GM21825 (cell line): Measurements from ENCODE around the gene TBL3.
A peak's percentile ranks its signal among the peaks of the same experiment; 100 is the strongest.

Experiments used
- ATAC-seq: cut with Tn5 transposase; IDR thresholded peaks from one replicate; pipeline ENCODE4 v1.9.1; 2021; ENCODE audit warnings: mild to moderate bottlenecking, moderate library complexity; ENCODE audit not compliant: unreplicated experiment

Gene TBL3

GRCh38 chr16:2013527-2013926, 41.7 kb downstream of the TBL3 start:
- ATAC-seq = no peak

DNA sequence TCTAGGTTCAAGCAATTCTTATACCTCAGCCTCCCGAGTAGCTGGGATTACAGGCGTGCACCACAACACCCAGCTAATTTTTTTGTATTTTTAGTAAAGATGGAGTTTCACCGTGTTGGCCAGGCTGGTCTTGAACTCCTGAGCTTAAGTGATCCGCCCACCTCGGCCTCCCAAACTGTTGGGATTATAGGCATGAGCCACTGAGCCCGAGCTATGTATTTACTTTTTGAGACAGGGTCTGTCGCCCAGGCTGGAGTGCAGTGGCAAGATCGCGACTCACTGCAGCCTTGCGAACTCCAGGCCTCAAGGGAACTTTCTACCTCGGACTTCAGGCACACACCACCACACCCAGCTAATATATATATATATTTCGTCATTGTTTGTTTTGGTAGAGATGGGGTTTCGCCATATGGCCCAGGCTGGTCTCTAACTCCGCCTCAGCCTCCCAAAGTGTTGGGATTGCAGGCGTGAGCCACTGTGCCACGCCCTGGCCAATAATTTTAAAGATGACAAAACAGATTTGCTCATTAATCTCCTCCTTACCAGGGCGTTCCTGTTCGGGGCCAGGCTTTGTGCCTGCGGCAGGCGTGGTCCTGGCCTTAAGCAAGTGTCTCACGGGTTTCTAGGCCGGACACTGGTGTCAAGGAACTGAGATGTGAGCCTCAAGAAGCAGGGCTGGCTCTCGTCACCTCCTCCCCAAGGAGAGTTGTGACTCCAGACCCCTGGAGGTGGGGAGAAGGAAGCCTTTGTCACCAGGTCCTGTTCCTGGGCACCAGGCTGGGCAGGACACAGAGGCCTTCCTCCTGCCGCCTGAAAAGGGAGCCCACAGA, 43.5 kb downstream of the TBL3 start:
- no peak for ATAC-seq

- ATAC-seq = no peak
Measured at GRCh38 chr16:2015947-2016208, 44.0 kb downstream of the TBL3 start.

GRCh38 chr16:2016407-2016922, 44.6 kb downstream of the TBL3 start:
- no peak for ATAC-seq

DNA sequence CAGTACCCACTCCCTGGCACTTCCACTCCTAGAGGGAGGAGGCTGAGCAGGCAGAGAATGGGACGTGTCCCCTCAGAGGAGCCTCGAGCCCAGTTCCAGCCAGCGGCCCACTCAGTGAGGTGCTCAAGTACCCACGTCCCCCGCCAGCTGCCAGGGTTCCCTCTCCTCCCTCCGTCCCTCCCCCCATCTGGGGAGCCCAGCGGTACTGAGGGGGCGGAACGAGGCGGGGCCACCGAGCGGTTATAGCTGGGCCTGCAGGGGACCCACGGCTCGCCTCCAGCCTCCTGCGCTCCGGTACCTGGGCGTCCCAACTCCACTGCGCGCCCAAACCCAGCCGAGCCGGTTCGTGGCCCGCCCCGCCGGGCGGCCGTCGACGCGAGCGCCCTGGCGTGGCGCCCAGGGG, 47.7 kb downstream of the TBL3 start, which contains the start of gene NPW:
Gene NPW, plus strand, starts transcription at position 268 of the 403 bp plus-strand sequence.
- ATAC-seq = no peak

- ATAC-seq = no peak
Measured at GRCh38 chr16:2019921-2020831, 48.3 kb downstream of the TBL3 start.

DNA sequence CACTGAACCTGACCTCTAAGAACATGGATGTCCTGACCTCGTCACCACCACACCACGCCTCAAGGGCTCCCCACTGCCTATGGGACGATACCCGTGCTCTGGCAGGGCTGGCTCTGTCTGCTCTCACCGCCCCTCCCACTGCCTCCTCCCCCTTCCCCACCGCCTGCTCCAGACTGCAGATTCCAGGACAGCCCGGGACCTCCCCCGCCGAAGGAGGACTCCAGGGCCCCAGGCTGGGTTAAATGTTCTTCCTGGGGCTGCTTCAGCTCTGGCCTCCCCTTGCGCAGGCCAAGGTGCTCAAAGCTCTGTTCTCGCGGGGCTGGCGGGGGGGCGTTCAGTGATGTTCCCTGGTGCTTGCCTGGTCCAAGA, 50.9 kb downstream of the TBL3 start:
- no peak for ATAC-seq

GRCh38 chr16:2023092-2024031, 51.5 kb downstream of the TBL3 start:
- peak; percentile 76 for ATAC-seq

DNA sequence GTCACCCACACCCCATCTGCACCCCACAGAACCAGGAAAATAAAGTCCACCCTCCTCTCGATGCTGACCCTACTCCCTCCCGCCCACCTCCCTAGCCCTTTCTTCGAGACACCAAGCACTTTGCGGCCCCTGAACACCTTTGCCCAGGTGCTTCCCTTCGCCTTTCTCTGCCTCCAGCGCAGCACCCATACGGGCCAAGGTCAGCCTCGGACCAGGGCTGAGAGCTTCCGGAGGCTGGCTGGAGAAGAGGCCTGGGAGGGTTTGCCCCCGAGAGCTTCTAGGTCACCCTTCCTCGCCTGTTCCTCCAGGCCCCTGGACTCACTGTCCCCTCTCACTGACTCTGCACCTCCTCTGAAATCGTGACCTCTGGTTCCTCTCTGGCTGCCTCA, 52.2 kb downstream of the TBL3 start:
- ATAC-seq = no peak

- ATAC-seq = no peak
Measured at GRCh38 chr16:2025251-2025650, 53.4 kb downstream of the TBL3 start.

DNA sequence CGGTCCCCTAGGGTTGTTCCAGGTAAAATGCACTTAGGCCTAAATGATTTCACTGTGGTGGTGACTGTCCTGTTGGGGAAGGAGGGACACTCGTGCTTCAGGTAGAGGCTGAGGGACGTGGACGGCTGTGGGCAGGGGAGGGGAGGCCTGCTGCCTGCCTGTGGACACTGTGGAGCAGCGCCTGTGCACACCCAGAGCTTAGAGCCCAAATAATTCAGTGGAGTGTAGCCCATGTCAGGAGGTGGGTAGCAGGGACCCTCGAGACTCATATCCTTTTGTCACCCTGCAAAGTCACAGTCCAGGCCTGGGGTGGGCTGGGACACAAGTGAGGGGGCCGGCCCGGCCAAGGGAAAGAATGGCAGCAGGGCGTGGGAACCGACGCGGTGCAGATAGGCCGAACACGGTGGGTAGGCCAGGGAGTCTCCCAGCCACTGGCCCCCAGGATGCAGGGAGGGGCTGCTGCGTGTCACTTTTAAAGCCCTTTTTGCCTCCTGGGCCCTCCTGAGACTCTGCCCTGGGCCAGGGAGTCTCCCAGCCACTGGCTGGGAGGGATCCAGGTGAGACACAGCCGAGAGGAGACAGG, 54.1 kb downstream of the TBL3 start:
- no peak for ATAC-seq

DNA sequence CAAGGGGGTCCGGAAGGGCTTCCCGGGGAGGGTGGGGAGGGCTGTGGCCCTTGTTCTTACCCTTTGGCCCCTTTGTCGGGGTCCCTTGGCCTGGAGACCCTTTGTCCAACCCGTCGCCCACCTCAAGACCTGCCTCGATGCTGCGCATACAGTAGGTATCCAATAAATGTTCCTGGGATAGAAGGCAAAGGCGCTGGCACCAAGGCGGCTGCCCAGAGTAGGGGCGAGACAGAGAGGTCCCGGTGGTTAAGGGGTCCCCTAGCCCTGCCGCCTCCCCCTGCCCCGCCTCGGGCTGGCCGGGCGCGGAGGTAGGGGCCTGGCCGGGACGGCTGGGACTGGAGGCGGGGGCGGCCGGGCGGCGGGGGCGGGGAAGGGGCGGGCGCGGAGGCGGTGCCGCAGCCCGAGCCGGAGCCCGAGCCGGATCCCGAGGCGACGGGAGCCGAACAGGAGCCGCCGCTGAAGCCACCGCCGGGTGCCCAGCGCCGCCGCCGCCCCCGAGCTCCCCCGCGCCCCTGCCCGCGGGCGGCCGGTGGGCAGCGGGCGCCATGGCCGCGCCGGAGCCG, 54.7 kb downstream of the TBL3 start, which contains the start of gene NHERF2:
Gene NHERF2, plus strand, starts transcription at position 442 of the 563 bp plus-strand sequence. Its CDS starts 104 bp downstream, at position 546.
- no peak for ATAC-seq

DNA sequence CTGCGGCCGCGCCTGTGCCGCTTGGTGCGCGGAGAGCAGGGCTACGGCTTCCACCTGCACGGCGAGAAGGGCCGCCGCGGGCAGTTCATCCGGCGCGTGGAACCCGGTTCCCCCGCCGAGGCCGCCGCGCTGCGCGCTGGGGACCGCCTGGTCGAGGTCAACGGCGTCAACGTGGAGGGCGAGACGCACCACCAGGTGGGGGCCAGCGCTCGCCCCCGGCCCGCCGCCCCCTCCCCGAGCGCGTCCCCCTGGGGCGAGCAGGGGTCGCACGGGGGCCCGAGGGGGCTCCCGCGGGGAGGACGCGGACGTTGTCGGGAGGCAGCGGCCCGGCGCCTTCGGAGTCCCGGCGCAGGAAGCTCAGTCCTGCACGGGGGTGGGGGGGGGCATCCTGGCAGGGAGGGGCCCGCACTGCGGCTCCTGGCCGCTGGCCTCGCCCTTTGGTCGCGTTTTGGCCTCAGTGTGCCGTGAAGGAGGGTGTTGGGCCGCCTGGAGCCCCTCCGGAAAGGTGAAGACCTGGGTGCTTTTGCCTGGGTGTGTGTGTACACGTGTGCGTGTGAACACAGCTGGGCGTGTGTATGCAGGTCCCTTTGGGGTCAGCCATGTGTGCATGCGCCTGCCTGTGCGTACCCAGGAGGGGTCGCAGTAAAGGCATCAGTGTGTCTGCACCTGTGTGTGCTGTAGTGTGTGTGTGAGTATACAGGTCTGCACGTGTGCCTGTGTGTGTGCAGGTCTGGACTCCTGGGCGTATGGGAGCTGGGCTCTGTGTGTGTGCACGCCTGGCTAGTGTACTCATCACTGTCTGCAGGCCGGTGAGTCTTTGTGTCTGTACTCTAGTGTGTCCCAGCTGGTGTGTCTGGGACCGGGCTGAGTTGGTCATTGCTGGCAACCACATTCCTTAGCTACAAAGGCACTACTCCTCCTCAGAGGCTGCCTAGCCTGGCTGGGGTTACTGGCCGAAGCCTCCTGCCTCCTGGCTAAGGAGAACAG, 55.5 kb downstream of the TBL3 start:
- no peak for ATAC-seq

- ATAC-seq = no peak
Measured at GRCh38 chr16:2028146-2028545, 56.3 kb downstream of the TBL3 start.

- no peak for ATAC-seq
Measured at GRCh38 chr16:2028620-2029220, 56.9 kb downstream of the TBL3 start.

DNA sequence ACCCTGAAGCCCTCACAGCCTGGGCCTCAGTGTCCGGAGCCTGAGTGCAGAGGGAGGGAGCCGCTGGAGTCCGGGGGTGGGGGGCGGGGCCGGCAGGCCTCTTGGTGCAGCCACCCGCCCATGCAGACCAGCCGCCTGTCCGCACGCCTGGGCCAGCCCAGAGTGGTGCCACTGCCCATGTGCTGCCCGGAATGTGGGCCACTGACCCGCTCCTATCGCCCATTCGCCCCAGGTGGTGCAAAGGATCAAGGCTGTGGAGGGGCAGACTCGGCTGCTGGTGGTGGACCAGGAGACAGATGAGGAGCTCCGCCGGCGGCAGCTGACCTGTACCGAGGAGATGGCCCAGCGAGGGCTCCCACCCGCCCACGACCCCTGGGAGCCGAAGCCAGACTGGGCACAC, 57.5 kb downstream of the TBL3 start:
- no peak for ATAC-seq

DNA sequence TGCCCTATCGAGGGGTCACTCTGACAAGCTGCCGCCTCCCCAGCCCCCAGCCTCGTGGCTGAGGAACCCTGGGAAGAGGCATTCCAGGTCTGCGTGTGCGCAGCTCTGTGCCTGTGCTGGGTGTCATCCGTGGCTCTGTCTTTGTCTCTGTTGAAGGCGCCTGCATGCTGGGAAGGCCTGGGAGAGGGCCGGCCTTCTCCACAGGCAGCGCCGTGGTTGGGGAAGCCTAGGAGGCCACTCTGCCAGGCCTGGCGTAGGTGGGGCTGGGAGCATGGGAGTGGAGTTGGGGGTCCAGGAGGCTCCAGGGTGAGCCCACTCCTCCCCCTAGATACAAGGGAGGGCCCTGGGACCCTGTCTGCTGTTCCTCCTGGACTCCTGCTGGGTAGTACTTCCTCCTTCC, 58.2 kb downstream of the TBL3 start:
- no peak for ATAC-seq

DNA sequence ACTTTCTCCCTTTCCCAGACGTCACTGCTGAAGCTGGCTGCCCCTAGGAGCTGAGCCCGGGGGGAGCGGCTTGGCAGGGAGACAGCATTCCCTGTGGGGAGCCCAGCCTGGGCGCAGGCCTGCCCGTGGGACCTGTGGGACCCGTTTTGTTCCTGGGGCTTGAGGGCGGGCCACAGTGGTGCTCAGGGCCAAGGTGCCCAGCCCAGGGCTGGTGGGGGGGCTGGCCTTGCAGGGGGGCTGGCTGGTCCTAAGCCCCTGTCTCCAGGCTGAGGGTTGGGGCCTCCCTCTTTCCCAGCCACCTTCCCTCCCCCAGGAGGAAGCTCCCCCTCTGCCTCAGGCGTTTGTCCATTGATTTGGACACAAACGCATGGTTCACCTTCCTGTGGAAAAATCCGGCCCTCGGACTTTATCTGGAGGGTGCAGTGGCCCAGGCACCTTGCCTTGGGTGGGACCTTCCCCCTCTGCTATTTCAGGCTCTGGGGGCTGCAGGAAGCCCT, 59.3 kb downstream of the TBL3 start:
- ATAC-seq = no peak
